GM20431 (cell line): Measurements from ENCODE around the gene PYCARD.

Experiments
- in situ Hi-C: fragments of 300-500 bp; cut with MseI, MboI; formaldehyde crosslinking; loops from one replicate; pipeline ENCODE4 v1.15.0; 2020; ENCODE audit warnings: low sequenced_read_pairs; ENCODE audit not compliant: unreplicated experiment

Gene PYCARD

GRCh38 chr16:31168848-31169247 lies 33.7 kb downstream of the PYCARD start:
- in situ Hi-C loops, result no loop called here

GRCh38 chr16:31167315-31167714 lies 35.2 kb downstream of the PYCARD start:
- in situ Hi-C loops, result no loop called here

- in situ Hi-C loops, result no loop called here
Observed at GRCh38 chr16:31157136-31157535, 45.4 kb downstream of the PYCARD start.
